Measurements from ENCODE around the gene KRT24. TPM values are rescaled to one million over a fixed set of nuclear protein-coding genes. Genes with fewer than 3 reads are reported as not detected.

Gene KRT24
- polyA plus RNA-seq, 3 donors: not detected

- peak in 1 of 11 donors; percentile 12 for DNase-seq (ENCODE audit: extremely low read depth in 1 of 11, low read depth in 9 of 11, low spot score in 4 of 11)
These were observed 6.3 kb downstream of the KRT24 start for GRCh38 chr17:40697297-40697696.

- no peak for DNase-seq (ENCODE audit: extremely low read depth in 1 of 11, low read depth in 9 of 11, low spot score in 4 of 11)
These were observed 6.9 kb downstream of the KRT24 start for GRCh38 chr17:40696651-40697072.

GRCh38 chr17:40695874-40696472 is 7.6 kb downstream of the KRT24 start:
- peak in 1 of 11 donors; percentile 13 for DNase-seq (ENCODE audit: extremely low read depth in 1 of 11, low read depth in 9 of 11, low spot score in 4 of 11)

DNA sequence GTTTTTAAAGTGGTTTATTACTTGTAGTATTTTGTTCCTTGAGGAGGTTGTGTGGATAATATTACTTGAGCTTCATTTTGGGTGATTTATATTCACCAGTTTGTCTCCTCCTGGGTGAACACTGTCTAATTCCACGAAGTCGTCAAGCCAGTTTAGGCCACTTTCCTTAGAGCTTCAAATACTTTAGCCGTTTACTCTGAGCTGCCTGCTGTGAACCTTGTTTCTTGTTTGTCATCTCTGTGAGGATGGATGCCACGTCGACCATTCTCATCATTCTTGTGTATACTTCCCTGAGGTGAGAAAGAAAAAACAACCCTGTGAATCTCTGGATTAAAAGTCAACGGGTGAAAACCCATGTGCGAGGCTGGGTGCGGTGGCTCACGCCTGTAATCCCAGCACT is 9.0 kb downstream of the KRT24 start:
- peak in 1 of 11 donors; percentile 17 for DNase-seq (ENCODE audit: extremely low read depth in 1 of 11, low read depth in 9 of 11, low spot score in 4 of 11)

DNA sequence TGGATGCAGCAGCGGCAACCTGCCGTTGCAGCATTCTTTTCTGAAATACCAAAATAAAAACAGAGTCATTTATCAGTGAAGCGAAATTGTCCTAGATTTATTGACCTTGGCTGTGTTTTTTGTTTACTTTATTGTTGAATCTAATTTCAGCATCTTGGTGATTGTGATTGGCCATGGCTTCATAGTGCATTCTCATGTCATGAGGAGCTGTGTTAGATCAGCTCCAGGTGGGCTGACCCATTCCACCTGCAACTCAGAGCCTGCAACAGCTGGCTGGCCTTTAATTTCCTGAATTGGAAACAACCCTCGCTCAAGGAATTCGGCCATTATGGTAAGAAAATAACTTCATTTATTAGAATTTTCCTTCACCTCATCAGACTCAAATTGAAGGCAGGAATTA is 16.4 kb downstream of the KRT24 start:
- DNase-seq (ENCODE audit: extremely low read depth in 1 of 11, low read depth in 9 of 11, low spot score in 4 of 11): no peak

- DNase-seq (ENCODE audit: extremely low read depth in 1 of 11, low read depth in 9 of 11, low spot score in 4 of 11): no peak
These were observed 17.4 kb downstream of the KRT24 start for GRCh38 chr17:40686192-40686591.

DNA sequence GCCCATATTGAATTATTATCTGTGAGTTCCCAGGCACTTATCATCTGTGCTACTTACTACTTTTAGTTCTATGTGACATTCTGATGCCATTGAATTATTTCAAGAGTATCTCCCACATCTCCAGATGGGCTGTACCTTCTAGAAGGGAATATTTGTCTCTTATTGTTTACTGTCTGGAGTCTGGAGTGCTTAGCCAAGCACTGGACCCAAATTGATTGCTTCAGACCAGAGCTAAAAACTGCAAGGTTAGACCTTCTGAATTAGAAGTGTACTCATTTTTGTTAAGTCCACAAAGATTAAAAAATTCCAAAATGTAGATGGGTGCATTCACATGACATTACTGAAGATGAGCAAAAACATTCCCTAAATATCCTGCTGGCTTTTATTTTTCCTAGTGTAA is 22.6 kb downstream of the KRT24 start:
- DNase-seq (ENCODE audit: extremely low read depth in 1 of 11, low read depth in 9 of 11, low spot score in 4 of 11): no peak

GRCh38 chr17:40679523-40679907 is 24.0 kb downstream of the KRT24 start:
- DNase-seq (ENCODE audit: extremely low read depth in 1 of 11, low read depth in 9 of 11, low spot score in 4 of 11): no peak

GRCh38 chr17:40678902-40679522 is 24.5 kb downstream of the KRT24 start:
- DNase-seq (ENCODE audit: extremely low read depth in 1 of 11, low read depth in 9 of 11, low spot score in 4 of 11): no peak

- DNase-seq (ENCODE audit: extremely low read depth in 1 of 11, low read depth in 9 of 11, low spot score in 4 of 11): no peak
These were observed 27.6 kb downstream of the KRT24 start for GRCh38 chr17:40675905-40676304.

DNA sequence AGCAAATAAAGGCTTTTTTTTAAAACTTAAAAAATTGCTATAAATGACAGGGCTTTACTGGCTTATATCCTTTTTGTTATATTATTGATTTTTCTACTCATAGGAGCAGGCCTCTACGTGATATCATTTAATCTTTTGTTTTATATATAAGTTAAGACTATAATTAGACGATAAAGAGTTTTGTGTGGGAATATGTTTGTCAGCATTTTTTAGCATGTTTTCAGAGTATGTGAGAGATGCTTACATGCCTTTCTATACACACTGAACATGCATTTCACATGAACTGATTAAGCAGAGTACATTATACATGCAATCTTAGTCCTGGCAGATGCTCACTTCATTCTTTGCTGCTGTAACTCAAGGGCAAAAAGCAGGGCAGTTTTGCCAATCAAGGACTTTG is 30.9 kb downstream of the KRT24 start:
- no peak for DNase-seq (ENCODE audit: extremely low read depth in 1 of 11, low read depth in 9 of 11, low spot score in 4 of 11)

GRCh38 chr17:40671282-40671681 is 32.3 kb downstream of the KRT24 start:
- DNase-seq (ENCODE audit: extremely low read depth in 1 of 11, low read depth in 9 of 11, low spot score in 4 of 11): no peak

GRCh38 chr17:40666331-40666730 is 37.2 kb downstream of the KRT24 start:
- no peak for DNase-seq (ENCODE audit: extremely low read depth in 1 of 11, low read depth in 9 of 11, low spot score in 4 of 11)

- DNase-seq (ENCODE audit: extremely low read depth in 1 of 11, low read depth in 9 of 11, low spot score in 4 of 11): no peak
These were observed 38.8 kb downstream of the KRT24 start, which contains the start of gene KRT222 for GRCh38 chr17:40664582-40665333. Gene KRT222 (minus strand): TSS chr17:40665177. CDS start chr17:40665099, 78 bp downstream.

GRCh38 chr17:40663252-40663651 is 40.3 kb downstream of the KRT24 start:
- no peak for DNase-seq (ENCODE audit: extremely low read depth in 1 of 11, low read depth in 9 of 11, low spot score in 4 of 11)

- DNase-seq (ENCODE audit: extremely low read depth in 1 of 11, low read depth in 9 of 11, low spot score in 4 of 11): no peak
These were observed 43.6 kb downstream of the KRT24 start for GRCh38 chr17:40659911-40660310.

DNA sequence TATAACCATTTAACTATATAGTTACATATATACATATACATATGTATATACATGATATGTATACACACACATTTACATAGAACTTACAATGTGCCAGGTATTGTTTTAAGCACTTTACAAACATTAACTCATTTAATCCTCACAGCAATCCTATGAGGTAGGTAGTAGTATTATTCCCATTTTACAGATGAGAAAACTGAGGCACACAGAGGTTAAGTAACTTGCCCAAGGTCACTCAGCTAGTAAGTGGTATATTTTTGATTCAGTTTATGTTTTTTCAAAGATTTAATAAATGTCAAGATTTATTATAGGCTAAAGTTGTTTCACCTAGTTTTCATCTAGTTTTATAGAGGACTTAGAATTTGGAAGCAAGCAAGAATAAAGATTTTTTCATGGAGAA is 45.2 kb downstream of the KRT24 start:
- no peak for DNase-seq (ENCODE audit: extremely low read depth in 1 of 11, low read depth in 9 of 11, low spot score in 4 of 11)

- no peak for DNase-seq (ENCODE audit: extremely low read depth in 1 of 11, low read depth in 9 of 11, low spot score in 4 of 11)
These were observed 51.6 kb downstream of the KRT24 start for GRCh38 chr17:40651939-40652338.

GRCh38 chr17:40648384-40648968 is 55.1 kb downstream of the KRT24 start:
- peak in 8 of 11 donors; percentile 8 to 79 (median 14) for DNase-seq (ENCODE audit: extremely low read depth in 1 of 11, low read depth in 9 of 11, low spot score in 4 of 11)

Measured in renal cortex interstitium (tissue), 11 donors.